ENCODE results near the gene TNIP2. TPM values are rescaled to one million over a fixed set of nuclear protein-coding genes. Genes with fewer than 3 reads are reported as not detected.
"Not testable (repeated sequence)": the region's sequence is repeated elsewhere in the genome, so short reads cannot be mapped to it uniquely, and the experiment has no call there.

Gene TNIP2
- total RNA-seq, 1 donor from 2014 or later = 29.0 TPM

DNA sequence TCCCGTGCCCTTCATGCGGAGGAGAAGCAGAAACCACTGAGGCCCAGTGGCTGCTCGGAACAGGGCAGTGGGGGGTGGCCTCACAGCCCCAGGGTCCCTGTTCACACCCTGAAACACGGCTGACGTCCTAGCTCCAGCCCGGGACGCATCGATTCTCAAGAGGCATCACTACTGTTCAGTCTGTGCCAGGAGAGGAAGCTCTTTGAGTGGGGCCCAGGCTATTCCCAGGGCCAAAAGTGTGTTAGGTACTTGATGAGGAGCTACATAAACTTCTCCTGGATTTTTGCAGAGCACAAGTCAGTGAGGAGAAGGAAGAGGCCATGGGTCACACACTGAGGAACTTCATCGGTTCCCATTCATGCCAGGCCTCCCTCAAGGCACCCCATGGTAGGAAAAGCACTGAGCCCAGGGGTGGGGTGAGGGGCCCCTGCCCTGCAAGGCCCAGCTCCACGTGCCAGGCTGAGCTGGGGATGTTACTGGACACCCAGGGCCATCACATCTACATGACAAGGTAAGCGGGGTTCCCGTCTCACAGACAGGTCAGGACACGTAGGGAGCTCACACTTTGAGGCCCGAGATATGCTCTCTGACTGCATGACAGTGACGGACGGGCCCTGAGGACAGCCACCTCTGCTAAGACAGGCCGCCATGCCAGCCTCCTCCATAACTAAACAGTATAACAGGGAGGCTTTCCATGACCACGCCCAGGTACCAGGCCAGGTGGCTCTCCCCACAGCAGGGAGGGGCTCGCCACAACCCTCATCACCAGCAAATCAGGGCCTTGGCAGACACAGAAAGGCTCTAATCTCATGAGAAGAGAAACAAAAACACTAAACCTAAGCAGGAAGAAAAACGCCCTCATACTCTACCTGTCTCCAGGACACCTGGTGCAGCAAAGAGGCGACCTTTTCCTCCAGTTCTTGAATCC lies 12.4 kb downstream of the TNIP2 start:
- Mint-ChIP-seq H3K27me3 (ENCODE audit: low read depth) (no peaks in the 10 kb centered on the region), H3K36me3 (ENCODE audit: low read depth) (peaks cover 24% of the 10 kb centered on the region), H3K9me3 (ENCODE audit: low read depth) (no peaks in the 10 kb centered on the region), H3K4me3 (ENCODE audit: unreplicated experiment) (no peak overlapping the region), H3K4me1 (ENCODE audit: low read depth) (peaks cover 49% of the 10 kb centered on the region), H3K27ac (ENCODE audit: unreplicated experiment) (no peak overlapping the region)
- DNase-seq (ENCODE audit: low spot score) = peak; percentile 57
- TF ChIP-seq, protein P1, sequence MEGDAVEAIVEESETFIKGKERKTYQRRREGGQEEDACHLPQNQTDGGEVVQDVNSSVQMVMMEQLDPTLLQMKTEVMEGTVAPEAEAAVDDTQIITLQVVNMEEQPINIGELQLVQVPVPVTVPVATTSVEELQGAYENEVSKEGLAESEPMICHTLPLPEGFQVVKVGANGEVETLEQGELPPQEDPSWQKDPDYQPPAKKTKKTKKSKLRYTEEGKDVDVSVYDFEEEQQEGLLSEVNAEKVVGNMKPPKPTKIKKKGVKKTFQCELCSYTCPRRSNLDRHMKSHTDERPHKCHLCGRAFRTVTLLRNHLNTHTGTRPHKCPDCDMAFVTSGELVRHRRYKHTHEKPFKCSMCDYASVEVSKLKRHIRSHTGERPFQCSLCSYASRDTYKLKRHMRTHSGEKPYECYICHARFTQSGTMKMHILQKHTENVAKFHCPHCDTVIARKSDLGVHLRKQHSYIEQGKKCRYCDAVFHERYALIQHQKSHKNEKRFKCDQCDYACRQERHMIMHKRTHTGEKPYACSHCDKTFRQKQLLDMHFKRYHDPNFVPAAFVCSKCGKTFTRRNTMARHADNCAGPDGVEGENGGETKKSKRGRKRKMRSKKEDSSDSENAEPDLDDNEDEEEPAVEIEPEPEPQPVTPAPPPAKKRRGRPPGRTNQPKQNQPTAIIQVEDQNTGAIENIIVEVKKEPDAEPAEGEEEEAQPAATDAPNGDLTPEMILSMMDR (IDR thresholded peaks at IDR 0.05) = no peak

- H3K4me3 Mint-ChIP-seq (ENCODE audit: unreplicated experiment) = no peak overlapping the region
- H3K9me3 Mint-ChIP-seq (ENCODE audit: low read depth) = no peaks in the 10 kb centered on the region
- peak; percentile 74 for DNase-seq (ENCODE audit: low spot score)
Observed at GRCh38 chr4:2742823-2743517, 13.2 kb downstream of the TNIP2 start.

DNA sequence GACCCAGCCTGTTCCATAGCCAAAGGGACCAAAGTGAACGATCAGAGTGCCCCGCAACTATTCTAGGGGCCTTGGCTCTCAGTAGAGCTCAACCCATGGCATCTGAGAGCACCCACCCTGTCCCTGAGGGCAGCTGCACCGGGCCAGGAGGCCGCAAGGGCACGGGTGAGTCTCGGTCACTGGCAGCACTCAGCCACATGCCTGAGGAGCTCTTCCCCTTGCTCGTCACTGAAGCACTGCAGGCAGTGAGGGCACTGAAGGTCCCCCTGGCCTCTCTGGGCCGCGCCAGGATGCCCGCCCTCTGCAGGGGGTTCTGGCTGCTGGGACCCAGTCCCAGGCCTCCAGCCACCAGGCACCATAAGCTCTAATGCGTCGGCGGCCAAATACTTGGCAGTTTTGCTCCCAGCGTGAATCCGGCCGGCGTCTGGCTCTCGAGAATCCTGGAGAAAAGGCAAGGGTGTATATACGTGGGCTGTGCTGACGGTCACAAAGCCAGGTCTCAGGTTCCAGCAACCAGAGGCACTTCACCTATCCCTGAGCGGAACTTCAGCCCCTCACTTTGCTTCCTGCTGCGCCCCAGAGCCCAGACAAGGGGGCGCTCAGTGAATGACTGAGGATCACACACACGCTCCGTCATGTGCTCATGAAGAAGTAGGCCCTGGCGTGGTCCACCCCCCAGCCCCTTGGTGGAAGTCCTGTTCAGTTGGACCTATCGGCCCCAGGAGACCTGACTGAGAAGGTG lies 13.9 kb downstream of the TNIP2 start:
- Mint-ChIP-seq H3K36me3 (ENCODE audit: low read depth) (peaks cover 18% of the 10 kb centered on the region), H3K9me3 (ENCODE audit: low read depth) (no peaks in the 10 kb centered on the region), H3K27me3 (ENCODE audit: low read depth) (no peaks in the 10 kb centered on the region), H3K27ac (ENCODE audit: unreplicated experiment) (peak overlapping the region; percentile 90), H3K4me3 (ENCODE audit: unreplicated experiment) (no peak overlapping the region), H3K4me1 (ENCODE audit: low read depth) (peaks cover 37% of the 10 kb centered on the region)
- peak; percentile 75 for DNase-seq (ENCODE audit: low spot score)
- TF ChIP-seq, protein P1 (IDR thresholded peaks at IDR 0.05) = no peak

More at GRCh38 chr4:2742823-2743517, 13.2 kb downstream of the TNIP2 start:
- Mint-ChIP-seq H3K4me1 (ENCODE audit: low read depth) (peaks cover 44% of the 10 kb centered on the region), H3K27me3 (ENCODE audit: low read depth) (no peaks in the 10 kb centered on the region), H3K27ac (ENCODE audit: unreplicated experiment) (no peak overlapping the region), H3K36me3 (ENCODE audit: low read depth) (peaks cover 24% of the 10 kb centered on the region)
- TF ChIP-seq, protein P1 (IDR thresholded peaks at IDR 0.05) = no peak

- peak; percentile 72 for DNase-seq (ENCODE audit: low spot score)
- no peaks in the 10 kb centered on the region for H3K27me3 Mint-ChIP-seq (ENCODE audit: low read depth)
- peaks cover 3% of the 10 kb centered on the region for H3K9me3 Mint-ChIP-seq (ENCODE audit: low read depth)
- peak overlapping the region; percentile 90 for H3K27ac Mint-ChIP-seq (ENCODE audit: unreplicated experiment)
- H3K4me3 Mint-ChIP-seq (ENCODE audit: unreplicated experiment) = no peak overlapping the region
- H3K4me1 Mint-ChIP-seq (ENCODE audit: low read depth) = peaks cover 32% of the 10 kb centered on the region
- TF ChIP-seq, protein P1 (IDR thresholded peaks at IDR 0.05) = no peak
- H3K36me3 Mint-ChIP-seq (ENCODE audit: low read depth) = peaks cover 18% of the 10 kb centered on the region
Observed at GRCh38 chr4:2741626-2742025, 14.5 kb downstream of the TNIP2 start.

DNA sequence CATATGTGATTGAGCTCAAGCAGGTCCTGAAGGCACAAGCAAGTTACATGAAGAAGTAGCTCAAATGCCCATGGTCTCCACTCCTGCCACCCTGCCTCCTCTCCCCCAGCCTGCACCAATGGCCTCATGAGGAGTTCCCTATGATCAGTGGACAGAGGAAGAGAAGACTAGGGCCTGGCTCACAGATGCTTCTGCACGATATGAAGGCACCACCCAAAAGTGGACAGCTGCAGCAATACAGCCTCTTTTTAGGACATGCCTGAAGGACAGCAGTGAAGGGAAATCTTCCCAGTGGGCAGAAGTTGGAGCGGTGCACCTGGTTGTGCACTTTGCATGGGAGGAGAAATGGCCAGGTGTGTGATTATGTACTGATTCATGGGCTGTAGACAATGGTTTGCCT lies 17.8 kb downstream of the TNIP2 start:
- peaks cover 16% of the 10 kb centered on the region for H3K36me3 Mint-ChIP-seq (ENCODE audit: low read depth)
- H3K27me3 Mint-ChIP-seq (ENCODE audit: low read depth); H3K4me3 Mint-ChIP-seq (ENCODE audit: unreplicated experiment); H3K27ac Mint-ChIP-seq (ENCODE audit: unreplicated experiment): not testable (repeated sequence)
- DNase-seq (ENCODE audit: low spot score) = peak; percentile 18
- H3K4me1 Mint-ChIP-seq (ENCODE audit: low read depth) = peaks cover 16% of the 10 kb centered on the region
- H3K9me3 Mint-ChIP-seq (ENCODE audit: low read depth) = peaks cover 16% of the 10 kb centered on the region

All from chondrocyte (in vitro differentiated cells).